GM23338 (cell line): ENCODE measurements around the gene PAX2. TPM values are rescaled to one million over a fixed set of nuclear protein-coding genes. Genes with fewer than 3 reads are reported as not detected.

Experiments
- ATAC-seq: fragments of 200-7000 bp; cut with Tn5 transposase; 3 replicates; pipeline ENCODE4 v1.9.1; 2020
- DNase-seq: peaks from one replicate; pipeline ENCODE4 v3.0.0-alpha.2; 2015; ENCODE audit warnings: low spot score
- H2AFZ ChIP-seq: fragments of 200-600 bp; sonication (generic); 2 replicates; pipeline ENCODE4 v1.8.0; 2016; ENCODE audit warnings: antibody characterized with exemption, mild to moderate bottlenecking, moderate library complexity
- H3F3A ChIP-seq: fragments of 200-600 bp; sonication (generic); replicated peaks from 2 replicates; pipeline ENCODE4 v1.8.0; 2017; ENCODE audit warnings: antibody characterized with exemption, mixed run types, low read depth
- H3K27ac ChIP-seq: fragments of 200-600 bp; sonication (generic); 2 replicates; pipeline ENCODE4 v1.6.1; 2016; ENCODE audit warnings: low read depth
- H3K27me3 ChIP-seq: fragments of 200-600 bp; sonication (generic); 2 replicates; pipeline ENCODE4 v1.8.0; 2016; ENCODE audit warnings: mild to moderate bottlenecking, mixed run types, moderate library complexity; ENCODE audit not compliant: insufficient read depth
- H3K36me3 ChIP-seq: fragments of 200-600 bp; sonication (generic); 2 replicates; pipeline ENCODE4 v1.8.0; 2016; ENCODE audit warnings: mild to moderate bottlenecking; ENCODE audit not compliant: insufficient read depth
- H3K4me1 ChIP-seq: fragments of 200-600 bp; sonication (generic); 2 replicates; pipeline ENCODE4 v1.8.0; 2016; ENCODE audit warnings: mild to moderate bottlenecking, moderate library complexity; ENCODE audit not compliant: insufficient read depth
- H3K4me2 ChIP-seq: fragments of 200-600 bp; sonication (generic); 2 replicates; pipeline ENCODE4 v1.7.1; 2017; ENCODE audit warnings: mixed run types
- H3K4me3 ChIP-seq: fragments of 200-600 bp; sonication (generic); 2 replicates; pipeline ENCODE4 v1.6.1; 2016; ENCODE audit warnings: mixed run types
- H3K79me2 ChIP-seq: fragments of 200-600 bp; sonication (generic); replicated peaks from 2 replicates; pipeline ENCODE4 v1.8.0; 2017; ENCODE audit warnings: mild to moderate bottlenecking; ENCODE audit not compliant: insufficient read depth
- H3K9me2 ChIP-seq: fragments of 200-600 bp; sonication (generic); 2 replicates; pipeline ENCODE4 v1.8.0; 2017; ENCODE audit not compliant: insufficient read depth
- H4K20me1 ChIP-seq: fragments of 200-600 bp; sonication (generic); replicated peaks from 2 replicates; pipeline ENCODE4 v1.8.0; 2017; ENCODE audit warnings: mild to moderate bottlenecking; ENCODE audit not compliant: insufficient read depth
- H3K27ac Mint-ChIP-seq: 2 replicates; pipeline ENCODE4 v1.8.0; 2020; ENCODE audit warnings: inconsistent platforms, mild to moderate bottlenecking, moderate library complexity, mixed read lengths
- H3K27me3 Mint-ChIP-seq: 3 replicates; pipeline ENCODE4 v1.8.0; 2022; ENCODE audit warnings: low read depth, mild to moderate bottlenecking, moderate library complexity, mixed read lengths, inconsistent platforms; ENCODE audit not compliant: insufficient read depth, poor library complexity
- H3K36me3 Mint-ChIP-seq: 3 replicates; pipeline ENCODE4 v1.8.0; 2021; ENCODE audit warnings: low read depth, mild to moderate bottlenecking, inconsistent platforms, moderate library complexity, mixed read lengths
- H3K4me1 Mint-ChIP-seq: 3 replicates; pipeline ENCODE4 v1.8.0; 2020; ENCODE audit warnings: mild to moderate bottlenecking, inconsistent platforms, mixed read lengths
- H3K4me3 Mint-ChIP-seq: 3 replicates; pipeline ENCODE4 v1.8.0; 2021; ENCODE audit warnings: moderate library complexity, mild to moderate bottlenecking, inconsistent platforms, mixed read lengths
- H3K9me3 Mint-ChIP-seq: 3 replicates; pipeline ENCODE4 v1.8.0; 2020; ENCODE audit warnings: moderate library complexity, mild to moderate bottlenecking, inconsistent platforms, mixed read lengths
- CREB1 ChIP-seq: fragments of 250-450 bp; sonication (Bioruptor Pico); IDR thresholded peaks from 2 replicates; pipeline ENCODE4 v1.5.0; 2020; ENCODE audit warnings: low read depth, mild to moderate bottlenecking, moderate library complexity
- CTCF ChIP-seq, 2 experiments: fragments of 200-600 bp in 1 of 2; sonication (generic) in 1 of 2; conservative IDR thresholded peaks; 2 replicates each; pipeline versions ENCODE4 v1.5.1 to v1.6.1; 2016 to 2017; ENCODE audit warnings: antibody characterized with exemption in 2 of 2, low read depth in 2 of 2, mild to moderate bottlenecking in 2 of 2, moderate library complexity in 1 of 2
- EZH2 ChIP-seq: fragments of 200-600 bp; sonication (generic); IDR thresholded peaks from one replicate; pipeline ENCODE4 v1.8.0; 2017; ENCODE audit warnings: antibody characterized with exemption, mild to moderate bottlenecking, low read depth; ENCODE audit not compliant: unreplicated experiment
- EZH2phosphoT487 ChIP-seq: fragments of 200-600 bp; sonication (generic); IDR thresholded peaks from one replicate; pipeline ENCODE4 v1.8.1; 2018; ENCODE audit warnings: antibody characterized with exemption; ENCODE audit not compliant: unreplicated experiment
- JUNB ChIP-seq: IDR thresholded peaks from one replicate; pipeline ENCODE4 v1.6.1; 2016; ENCODE audit warnings: antibody characterized with exemption; ENCODE audit not compliant: unreplicated experiment
- NANOG ChIP-seq: IDR thresholded peaks from 2 replicates; pipeline ENCODE4 v1.6.1; 2016; ENCODE audit warnings: antibody characterized with exemption, borderline replicate concordance
- POLR2AphosphoS5 ChIP-seq: IDR thresholded peaks from 2 replicates; pipeline ENCODE4 v1.6.1; 2016; ENCODE audit warnings: antibody characterized with exemption, low read depth
- REST ChIP-seq: IDR thresholded peaks from one replicate; pipeline ENCODE4 v1.6.1; 2018; ENCODE audit warnings: antibody characterized with exemption; ENCODE audit not compliant: unreplicated experiment
- STAT1 ChIP-seq: IDR thresholded peaks from one replicate; pipeline ENCODE4 v1.6.1; 2016; ENCODE audit warnings: antibody characterized with exemption; ENCODE audit not compliant: unreplicated experiment
- ZNF114 ChIP-seq: fragments of 250-450 bp; sonication (Bioruptor Pico); IDR thresholded peaks from 2 replicates; pipeline ENCODE4 v1.5.0; 2020; ENCODE audit warnings: mild to moderate bottlenecking, moderate library complexity
- ZNF331 ChIP-seq: fragments of 250-450 bp; sonication (Bioruptor Pico); IDR thresholded peaks from 2 replicates; pipeline ENCODE4 v1.5.0; 2020; ENCODE audit warnings: low read depth, mild to moderate bottlenecking, moderate library complexity
- ZNF462 ChIP-seq: fragments of 250-450 bp; sonication (Bioruptor Pico); IDR thresholded peaks from 2 replicates; pipeline ENCODE4 v1.5.0; 2020; ENCODE audit warnings: mild to moderate bottlenecking, moderate library complexity
- polyA plus RNA-seq: library from polyadenylated mRNA; unstranded; fragments of >200 nt; fragmentation: Nextera tagmentation; extraction: Ambion mirVana; gene quantifications from 2 replicates; pipeline ENCODE4 v1.2.1, GENCODE V29; 2016
- total RNA-seq: library from RNA; depleted of rRNA; stranded (reverse); fragments of >200 nt; shearing (Covaris generic); gene quantifications from 2 replicates; pipeline ENCODE4 v1.2.3, GENCODE V29; 2014
- TF ChIP-seq, protein P1 (sequence below): IDR thresholded peaks from 2 replicates; pipeline ENCODE4 v1.6.1; 2016; ENCODE audit warnings: antibody characterized with exemption

Gene PAX2
- total and polyA plus RNA-seq, 2 experiments from 2014 or later, result not detected

GRCh38 chr10:100723180-100723579 is 22.2 kb upstream of the PAX2 start:
- Mint-ChIP-seq H3K4me3 (no peak overlapping the region; the same call in 2 of the 3 replicates), H3K27ac (no peak overlapping the region), H3K4me1 (peaks cover 7% of the 10 kb centered on the region; the same call in 2 of the 3 replicates), H3K9me3 (no peaks in the 10 kb centered on the region; the same call in 2 of the 3 replicates), H3K27me3 (peaks cover 86% of the 10 kb centered on the region), H3K36me3 (no peaks in the 10 kb centered on the region)
- peaks cover 10% of the 10 kb centered on the region; the same call in 1 of the 2 replicates for H3K4me1 ChIP-seq
- peaks cover 100% of the 10 kb centered on the region for H3K27me3 ChIP-seq
- H3K27ac ChIP-seq, result no peak overlapping the region
- H4K20me1 ChIP-seq, result peaks cover 3% of the 10 kb centered on the region; the same call in 1 of the 2 replicates
- H3F3A ChIP-seq, result peaks cover 2% of the 10 kb centered on the region; the same call in 1 of the 2 replicates
- H3K79me2 ChIP-seq, result no peaks in the 10 kb centered on the region
- no peaks in the 10 kb centered on the region; the same call in 1 of the 2 replicates for H3K36me3 ChIP-seq
- no peak overlapping the region for H3K4me3 ChIP-seq
- no peak for DNase-seq
- TF ChIP-seq ZNF462 (no peak), CTCF (conservative IDR thresholded peaks at IDR 0.05; ENCODE audit: low read depth in 2 of 2) (no peak), REST (no peak), EZH2 (no peak), STAT1 (no peak), ZNF114 (CRISPR knock-in tag) (no peak), EZH2phosphoT487 (no peak), POLR2AphosphoS5 (no peak), ZNF331 (CRISPR knock-in tag) (no peak), JUNB (no peak), NANOG (no peak), CREB1 (CRISPR knock-in tag) (no peak)
- TF ChIP-seq, protein P1, sequence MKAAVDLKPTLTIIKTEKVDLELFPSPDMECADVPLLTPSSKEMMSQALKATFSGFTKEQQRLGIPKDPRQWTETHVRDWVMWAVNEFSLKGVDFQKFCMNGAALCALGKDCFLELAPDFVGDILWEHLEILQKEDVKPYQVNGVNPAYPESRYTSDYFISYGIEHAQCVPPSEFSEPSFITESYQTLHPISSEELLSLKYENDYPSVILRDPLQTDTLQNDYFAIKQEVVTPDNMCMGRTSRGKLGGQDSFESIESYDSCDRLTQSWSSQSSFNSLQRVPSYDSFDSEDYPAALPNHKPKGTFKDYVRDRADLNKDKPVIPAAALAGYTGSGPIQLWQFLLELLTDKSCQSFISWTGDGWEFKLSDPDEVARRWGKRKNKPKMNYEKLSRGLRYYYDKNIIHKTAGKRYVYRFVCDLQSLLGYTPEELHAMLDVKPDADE, result no peak
- ATAC-seq, result no peak
- H3K4me2 ChIP-seq, result no peak overlapping the region
- H3K9me2 ChIP-seq, result no peaks in the 10 kb centered on the region
- H2AFZ ChIP-seq, result no peak overlapping the region
